ENCODE measurements around the gene KLF5.
A peak's percentile ranks its signal among the peaks of the same experiment; 100 is the strongest.

Gene KLF5

DNA sequence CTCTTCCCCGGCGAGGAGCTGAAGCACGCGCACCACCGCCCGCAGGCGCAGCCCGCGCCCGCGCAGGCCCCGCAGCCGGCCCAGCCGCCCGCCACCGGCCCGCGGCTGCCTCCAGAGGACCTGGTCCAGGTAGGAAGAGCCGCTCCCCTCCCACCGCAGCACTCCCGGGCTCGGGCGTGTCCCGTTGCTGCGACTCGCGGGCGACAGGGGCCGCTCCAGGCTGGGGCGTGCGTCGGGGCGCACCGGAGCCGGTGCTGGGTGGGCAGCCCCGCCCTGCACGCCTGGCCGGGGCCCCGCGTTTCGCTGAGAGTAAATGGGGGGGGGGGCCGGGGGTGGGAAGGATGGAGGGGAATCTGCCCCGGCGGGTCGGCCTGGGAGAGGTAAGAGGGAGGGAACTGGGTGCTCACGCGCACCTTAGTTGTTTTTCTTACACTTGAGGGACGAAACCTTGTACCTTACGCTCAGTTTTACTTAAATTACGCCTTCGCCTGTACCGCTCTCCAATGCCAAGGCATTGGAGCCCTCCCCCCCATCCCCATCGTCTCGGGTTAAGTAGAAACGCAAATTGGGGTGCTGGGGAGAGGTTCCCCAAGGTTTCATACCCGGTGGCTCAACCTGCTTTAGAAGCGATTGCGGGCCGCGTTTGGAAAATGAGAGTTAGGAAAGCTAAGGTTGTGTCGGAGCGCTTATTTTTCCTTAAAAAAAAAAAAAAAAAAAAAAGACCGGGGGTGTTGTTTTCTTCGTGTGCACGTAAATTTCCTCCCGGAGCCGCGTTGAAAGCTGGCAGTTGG lies 850 bp downstream of the KLF5 start:
- peaks cover 21% of the 10 kb centered on the region for H3K4me1 ChIP-seq (ENCODE audit: control insufficient read depth, insufficient read depth, low read length, poor library complexity, severe bottlenecking)
- H3K4me3 ChIP-seq (ENCODE audit: extremely low read depth, insufficient read depth, low read length, poor library complexity, severe bottlenecking): peak overlapping the region; percentile 70
- peaks cover 22% of the 10 kb centered on the region for H3K36me3 ChIP-seq (ENCODE audit: control insufficient read depth, insufficient read depth, low read length)
- WGBS, 2 experiments (ENCODE audit: insufficient coverage in 2 of 2): 0 to 1% methylated on average over 16 to 30 of the region's 68 CpGs
- peak overlapping the region; percentile 64 for H3K27ac ChIP-seq (ENCODE audit: low read depth, low read length, severe bottlenecking)
- no peaks in the 10 kb centered on the region for H3K9me3 ChIP-seq (ENCODE audit: control insufficient read depth, low read length)

GRCh38 chr13:73060251-73061160 lies 1.7 kb downstream of the KLF5 start:
- peak overlapping the region; percentile 70 for H3K4me3 ChIP-seq (ENCODE audit: extremely low read depth, insufficient read depth, low read length, poor library complexity, severe bottlenecking)

GRCh38 chr13:73061473-73061872 lies 2.7 kb downstream of the KLF5 start:
- H3K9me3 ChIP-seq (ENCODE audit: control insufficient read depth, low read length): no peaks in the 10 kb centered on the region
- 100% methylated on average over 1 of the region's 6 CpGs; no CpG with 5 or more reads in 1 of the 2 experiments for WGBS, 2 experiments (ENCODE audit: insufficient coverage in 2 of 2)
- no peak overlapping the region for H3K27ac ChIP-seq (ENCODE audit: low read depth, low read length, severe bottlenecking)
- peak overlapping the region; percentile 17 for H3K4me3 ChIP-seq (ENCODE audit: extremely low read depth, insufficient read depth, low read length, poor library complexity, severe bottlenecking)
- H3K4me1 ChIP-seq (ENCODE audit: control insufficient read depth, insufficient read depth, low read length, poor library complexity, severe bottlenecking): peaks cover 15% of the 10 kb centered on the region
- peaks cover 37% of the 10 kb centered on the region for H3K36me3 ChIP-seq (ENCODE audit: control insufficient read depth, insufficient read depth, low read length)

More at GRCh38 chr13:73060251-73061160, 1.7 kb downstream of the KLF5 start:
- Histone ChIP-seq H3K27ac (ENCODE audit: low read depth, low read length, severe bottlenecking) (peak overlapping the region; percentile 64), H3K4me1 (ENCODE audit: control insufficient read depth, insufficient read depth, low read length, poor library complexity, severe bottlenecking) (peaks cover 21% of the 10 kb centered on the region), H3K36me3 (ENCODE audit: control insufficient read depth, insufficient read depth, low read length) (peaks cover 31% of the 10 kb centered on the region), H3K9me3 (ENCODE audit: control insufficient read depth, low read length) (no peaks in the 10 kb centered on the region)
- WGBS, 2 experiments (ENCODE audit: insufficient coverage in 2 of 2): 12 to 15% methylated on average over 12 to 20 of the region's 26 CpGs

DNA sequence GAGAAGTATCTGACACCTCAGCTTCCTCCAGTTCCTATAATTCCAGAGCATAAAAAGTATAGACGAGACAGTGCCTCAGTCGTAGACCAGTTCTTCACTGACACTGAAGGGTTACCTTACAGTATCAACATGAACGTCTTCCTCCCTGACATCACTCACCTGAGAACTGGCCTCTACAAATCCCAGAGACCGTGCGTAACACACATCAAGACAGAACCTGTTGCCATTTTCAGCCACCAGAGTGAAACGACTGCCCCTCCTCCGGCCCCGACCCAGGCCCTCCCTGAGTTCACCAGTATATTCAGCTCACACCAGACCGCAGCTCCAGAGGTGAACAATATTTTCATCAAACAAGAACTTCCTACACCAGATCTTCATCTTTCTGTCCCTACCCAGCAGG lies 3.1 kb downstream of the KLF5 start:
- H3K4me1 ChIP-seq (ENCODE audit: control insufficient read depth, insufficient read depth, low read length, poor library complexity, severe bottlenecking): peaks cover 15% of the 10 kb centered on the region
- 73 to 82% methylated on average over 6 to 9 of the region's 9 CpGs for WGBS, 2 experiments (ENCODE audit: insufficient coverage in 2 of 2)
- peak overlapping the region; percentile 17 for H3K4me3 ChIP-seq (ENCODE audit: extremely low read depth, insufficient read depth, low read length, poor library complexity, severe bottlenecking)
- peaks cover 38% of the 10 kb centered on the region for H3K36me3 ChIP-seq (ENCODE audit: control insufficient read depth, insufficient read depth, low read length)
- no peak overlapping the region for H3K27ac ChIP-seq (ENCODE audit: low read depth, low read length, severe bottlenecking)
- no peaks in the 10 kb centered on the region for H3K9me3 ChIP-seq (ENCODE audit: control insufficient read depth, low read length)

DNA sequence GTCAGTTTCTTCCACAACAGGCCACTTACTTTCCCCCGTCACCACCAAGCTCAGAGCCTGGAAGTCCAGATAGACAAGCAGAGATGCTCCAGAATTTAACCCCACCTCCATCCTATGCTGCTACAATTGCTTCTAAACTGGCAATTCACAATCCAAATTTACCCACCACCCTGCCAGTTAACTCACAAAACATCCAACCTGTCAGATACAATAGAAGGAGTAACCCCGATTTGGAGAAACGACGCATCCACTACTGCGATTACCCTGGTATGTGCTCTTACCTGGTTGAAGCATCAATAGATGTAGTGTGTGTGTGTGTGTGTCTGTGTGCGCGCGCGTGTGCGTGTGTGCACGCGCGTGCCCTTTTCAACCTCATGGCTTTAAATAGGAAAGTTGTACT lies 3.7 kb downstream of the KLF5 start:
- WGBS, 2 experiments (ENCODE audit: insufficient coverage in 2 of 2): 95 to 97% methylated on average over 4 to 5 of the region's 13 CpGs
- Histone ChIP-seq H3K4me1 (ENCODE audit: control insufficient read depth, insufficient read depth, low read length, poor library complexity, severe bottlenecking) (peaks cover 12% of the 10 kb centered on the region), H3K36me3 (ENCODE audit: control insufficient read depth, insufficient read depth, low read length) (peaks cover 44% of the 10 kb centered on the region), H3K27ac (ENCODE audit: low read depth, low read length, severe bottlenecking) (no peak overlapping the region), H3K4me3 (ENCODE audit: extremely low read depth, insufficient read depth, low read length, poor library complexity, severe bottlenecking) (no peak overlapping the region), H3K9me3 (ENCODE audit: control insufficient read depth, low read length) (no peaks in the 10 kb centered on the region)

- Histone ChIP-seq H3K4me3 (ENCODE audit: extremely low read depth, insufficient read depth, low read length, poor library complexity, severe bottlenecking) (no peak overlapping the region), H3K9me3 (ENCODE audit: control insufficient read depth, low read length) (no peaks in the 10 kb centered on the region), H3K4me1 (ENCODE audit: control insufficient read depth, insufficient read depth, low read length, poor library complexity, severe bottlenecking) (peaks cover 6% of the 10 kb centered on the region), H3K36me3 (ENCODE audit: control insufficient read depth, insufficient read depth, low read length) (peaks cover 48% of the 10 kb centered on the region), H3K27ac (ENCODE audit: low read depth, low read length, severe bottlenecking) (no peak overlapping the region)
- 93% methylated on average over 2 of the region's 3 CpGs; no CpG with 5 or more reads in 1 of the 2 experiments for WGBS, 2 experiments (ENCODE audit: insufficient coverage in 2 of 2)
These were observed 4.4 kb downstream of the KLF5 start for GRCh38 chr13:73063166-73063565.

DNA sequence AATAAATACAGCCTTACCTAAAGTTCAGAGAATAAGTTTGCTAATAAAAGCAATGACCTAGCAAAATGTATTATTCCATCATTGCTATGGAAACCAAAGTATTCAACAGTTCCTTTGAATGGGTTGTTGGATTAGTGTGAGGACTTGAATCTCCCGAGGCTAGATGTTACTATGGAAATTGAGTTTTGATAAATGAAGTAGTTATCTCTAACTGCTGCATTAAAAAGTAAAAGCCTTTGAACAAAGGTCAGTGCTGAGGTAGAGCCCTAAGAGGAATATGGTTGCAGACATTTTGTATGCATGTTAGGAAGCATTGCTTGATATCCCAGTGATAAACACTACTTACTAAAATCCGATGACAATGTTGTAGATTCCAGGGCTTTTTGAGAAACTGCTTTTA lies 6.2 kb downstream of the KLF5 start:
- Histone ChIP-seq H3K27ac (ENCODE audit: low read depth, low read length, severe bottlenecking) (no peak overlapping the region), H3K4me3 (ENCODE audit: extremely low read depth, insufficient read depth, low read length, poor library complexity, severe bottlenecking) (no peak overlapping the region), H3K36me3 (ENCODE audit: control insufficient read depth, insufficient read depth, low read length) (peaks cover 50% of the 10 kb centered on the region), H3K4me1 (ENCODE audit: control insufficient read depth, insufficient read depth, low read length, poor library complexity, severe bottlenecking) (peaks cover 6% of the 10 kb centered on the region), H3K9me3 (ENCODE audit: control insufficient read depth, low read length) (no peaks in the 10 kb centered on the region)
- WGBS, 2 experiments (ENCODE audit: insufficient coverage in 2 of 2): 50 to 75% methylated on average over 1 of the region's 2 CpGs

DNA sequence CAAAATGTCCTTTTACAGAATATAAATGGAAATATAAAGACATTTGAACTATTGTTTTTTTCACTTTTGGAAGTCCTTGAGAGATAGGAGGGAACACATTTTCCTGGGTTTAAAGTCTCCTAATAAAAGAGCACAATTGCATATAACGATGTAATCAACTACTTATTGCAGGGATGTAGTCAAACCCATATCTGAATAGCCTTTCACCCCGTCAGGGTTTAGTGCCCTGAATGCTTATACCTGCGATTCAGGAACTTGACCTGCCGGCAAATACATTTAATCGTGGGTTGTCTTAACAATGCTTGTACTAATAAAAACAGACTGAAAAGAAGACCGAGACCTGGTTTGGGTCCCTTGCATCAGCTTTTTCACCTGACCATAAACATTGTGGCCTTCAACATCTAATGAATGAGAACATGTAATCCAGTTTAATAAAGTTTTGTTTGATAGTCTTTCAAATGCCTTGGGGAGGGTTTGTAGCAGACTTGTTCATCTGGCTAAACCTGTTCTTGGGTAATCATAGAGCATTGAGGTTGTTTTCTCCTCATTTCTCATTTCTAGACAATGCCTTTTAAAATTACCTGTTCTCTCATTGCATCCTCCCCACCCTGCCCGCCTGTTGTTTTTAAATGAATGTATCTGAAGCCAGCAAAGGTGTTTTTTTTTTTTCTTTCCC lies 7.0 kb downstream of the KLF5 start:
- Histone ChIP-seq H3K9me3 (ENCODE audit: control insufficient read depth, low read length) (no peaks in the 10 kb centered on the region), H3K36me3 (ENCODE audit: control insufficient read depth, insufficient read depth, low read length) (peaks cover 54% of the 10 kb centered on the region), H3K4me3 (ENCODE audit: extremely low read depth, insufficient read depth, low read length, poor library complexity, severe bottlenecking) (no peak overlapping the region), H3K27ac (ENCODE audit: low read depth, low read length, severe bottlenecking) (no peak overlapping the region), H3K4me1 (ENCODE audit: control insufficient read depth, insufficient read depth, low read length, poor library complexity, severe bottlenecking) (peaks cover 6% of the 10 kb centered on the region)
- 93 to 95% methylated on average over 5 of the region's 7 CpGs for WGBS, 2 experiments (ENCODE audit: insufficient coverage in 2 of 2)

DNA sequence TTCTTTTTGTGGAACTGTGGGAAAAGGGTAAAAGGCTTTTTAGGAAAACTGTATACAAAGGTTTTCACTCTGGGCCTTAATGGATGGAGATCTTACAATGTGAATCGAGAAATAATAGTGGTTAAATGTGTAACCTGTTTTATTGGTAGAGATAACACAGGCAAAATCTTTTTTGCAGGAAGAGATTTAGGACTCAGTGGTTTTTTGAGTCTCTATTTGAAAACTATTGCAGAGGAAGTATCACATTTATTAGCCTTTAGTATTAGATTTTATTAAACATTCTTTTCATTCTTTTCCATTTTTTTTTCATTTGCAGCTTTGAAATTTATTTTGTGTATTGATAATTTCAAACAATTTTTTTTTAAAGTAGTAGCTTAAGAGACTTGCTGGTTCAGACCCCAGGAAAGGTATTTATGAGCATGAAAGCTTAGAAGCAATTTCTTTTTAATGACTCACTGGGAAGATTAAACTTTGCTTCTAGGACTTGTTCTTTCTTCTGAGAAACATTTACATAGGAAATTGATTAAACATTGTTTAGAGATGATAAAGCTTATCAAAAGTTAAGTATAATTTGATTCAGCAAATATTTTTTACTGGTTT lies 10.5 kb downstream of the KLF5 start:
- Histone ChIP-seq H3K4me1 (ENCODE audit: control insufficient read depth, insufficient read depth, low read length, poor library complexity, severe bottlenecking) (peaks cover 14% of the 10 kb centered on the region), H3K27ac (ENCODE audit: low read depth, low read length, severe bottlenecking) (no peak overlapping the region), H3K4me3 (ENCODE audit: extremely low read depth, insufficient read depth, low read length, poor library complexity, severe bottlenecking) (no peak overlapping the region), H3K9me3 (ENCODE audit: control insufficient read depth, low read length) (no peaks in the 10 kb centered on the region), H3K36me3 (ENCODE audit: control insufficient read depth, insufficient read depth, low read length) (peaks cover 35% of the 10 kb centered on the region)
- 75 to 100% methylated on average over 1 of the region's 1 CpG for WGBS, 2 experiments (ENCODE audit: insufficient coverage in 2 of 2)

DNA sequence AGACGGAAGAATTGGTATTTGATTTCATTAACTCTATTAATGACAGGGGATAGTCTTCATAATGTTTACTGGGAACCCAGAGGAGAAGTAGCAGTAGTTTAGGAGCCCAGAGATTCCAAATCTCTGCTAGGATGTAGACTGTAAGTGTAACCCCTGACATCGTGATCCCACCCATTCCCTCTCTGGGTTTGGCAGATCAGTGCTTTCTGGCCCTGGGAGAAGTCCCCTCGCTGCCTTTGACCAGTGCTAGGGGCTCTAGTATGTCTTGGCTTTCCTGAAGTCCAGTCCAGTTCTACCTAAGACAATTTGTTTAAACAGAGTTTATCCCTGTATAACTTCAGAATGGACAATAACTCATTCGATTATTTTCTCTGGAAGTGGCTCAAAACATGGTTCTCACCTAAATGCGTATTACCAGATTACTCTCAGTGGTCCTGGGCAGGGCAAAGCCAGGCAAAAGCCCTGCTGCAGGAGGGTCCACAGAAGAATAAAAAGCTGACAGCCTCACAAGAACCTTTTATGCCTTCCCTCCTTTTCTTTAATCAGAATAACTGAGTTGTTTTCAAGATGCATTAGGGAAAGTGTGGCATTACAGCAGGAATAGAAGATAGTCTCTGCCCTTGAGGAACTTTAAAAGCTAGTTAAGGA lies 11.8 kb downstream of the KLF5 start:
- H3K9me3 ChIP-seq (ENCODE audit: control insufficient read depth, low read length): no peaks in the 10 kb centered on the region
- peaks cover 24% of the 10 kb centered on the region for H3K36me3 ChIP-seq (ENCODE audit: control insufficient read depth, insufficient read depth, low read length)
- H3K4me1 ChIP-seq (ENCODE audit: control insufficient read depth, insufficient read depth, low read length, poor library complexity, severe bottlenecking): peaks cover 14% of the 10 kb centered on the region
- H3K27ac ChIP-seq (ENCODE audit: low read depth, low read length, severe bottlenecking): no peak overlapping the region
- WGBS, 2 experiments (ENCODE audit: insufficient coverage in 2 of 2): 95 to 100% methylated on average over 4 of the region's 5 CpGs
- H3K4me3 ChIP-seq (ENCODE audit: extremely low read depth, insufficient read depth, low read length, poor library complexity, severe bottlenecking): no peak overlapping the region
